HG03108 (cell line): ENCODE measurements around the gene DLL4.

Experiments
- ATAC-seq: cut with Tn5 transposase; IDR thresholded peaks from one replicate; pipeline ENCODE4 v1.9.1; 2021; ENCODE audit warnings: moderate library complexity; ENCODE audit not compliant: unreplicated experiment

The DLL4 gene

DNA sequence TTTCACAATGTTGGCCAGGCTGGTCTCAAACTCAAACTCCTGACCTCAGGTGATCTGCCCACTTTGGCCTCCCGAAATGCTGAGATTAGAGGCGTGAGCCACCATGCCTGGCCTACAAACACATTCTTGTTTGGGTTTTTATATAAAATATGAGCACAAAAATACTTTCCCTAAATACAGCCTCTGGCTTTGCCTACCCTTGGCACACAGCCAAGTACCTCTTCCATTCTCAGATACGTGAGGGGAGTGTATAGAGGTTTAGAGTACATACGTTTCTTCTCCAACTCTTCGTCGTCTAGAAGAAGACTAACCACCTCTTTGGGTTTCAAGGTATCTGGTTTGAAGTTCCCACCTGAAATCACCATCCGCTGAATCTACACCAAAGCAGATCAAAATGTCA, 57.7 kb downstream of the DLL4 start:
- no peak for ATAC-seq

DNA sequence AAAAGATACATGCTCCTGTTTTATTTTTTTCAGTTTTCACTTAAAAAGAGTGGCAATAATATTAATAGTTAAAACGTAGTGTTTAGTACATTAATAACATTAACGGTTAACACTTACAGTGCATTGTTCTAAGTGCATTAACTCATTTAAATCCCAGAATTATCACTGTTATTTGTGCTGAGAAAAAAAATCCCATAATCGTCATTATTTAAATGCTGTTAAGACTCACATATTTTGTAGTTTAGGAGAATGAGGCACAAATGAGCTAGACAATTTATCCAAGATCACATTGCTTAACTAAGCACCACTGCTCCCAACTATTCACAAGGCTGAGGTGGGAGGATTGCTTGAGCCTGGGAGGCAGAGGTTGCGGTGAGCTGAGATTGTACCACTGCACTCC, 59.0 kb downstream of the DLL4 start:
- no peak for ATAC-seq
